DND-41 (cell line): ENCODE results near the gene SCGB2B2.
"Not testable (repeated sequence)": the region's sequence is repeated elsewhere in the genome, so short reads cannot be mapped to it uniquely, and the experiment has no call there.

Experiments
- ATAC-seq: fragments of 200-7000 bp; cut with Tn5 transposase; 3 replicates; pipeline ENCODE4 v1.9.1; 2021; ENCODE audit warnings: low read depth; ENCODE audit not compliant: insufficient read depth
- DNase-seq: peaks from one replicate; pipeline ENCODE4 v3.0.0-alpha.2; 2020
- H2AFZ ChIP-seq: 2 replicates; pipeline ENCODE4 v1.6.0; 2012; ENCODE audit warnings: low read depth, low read length
- H3K27ac ChIP-seq: 2 replicates; pipeline ENCODE4 v1.5.1; 2012; ENCODE audit warnings: low read length, inconsistent platforms
- H3K27me3 ChIP-seq: fragments of 200-600 bp; sonication (generic); 2 replicates; pipeline ENCODE4 v1.6.0; 2012; ENCODE audit warnings: low read length, mild to moderate bottlenecking, inconsistent platforms; ENCODE audit not compliant: insufficient read depth, poor library complexity
- H3K36me3 ChIP-seq: 2 replicates; pipeline ENCODE4 v1.5.1; 2012; ENCODE audit warnings: low read length, inconsistent platforms; ENCODE audit not compliant: insufficient read depth
- H3K4me1 ChIP-seq: 2 replicates; pipeline ENCODE4 v1.5.1; 2012; ENCODE audit warnings: mild to moderate bottlenecking, low read length; ENCODE audit not compliant: insufficient read depth
- H3K4me2 ChIP-seq: 2 replicates; pipeline ENCODE4 v1.6.0; 2012; ENCODE audit warnings: mild to moderate bottlenecking, moderate library complexity, low read length, inconsistent platforms; ENCODE audit not compliant: insufficient read depth
- H3K4me3 ChIP-seq, 2 experiments: fragments of 200-600 bp in 1 of 2; shearing (Covaris generic) in 1 of 2; 2 replicates each; pipeline ENCODE4 v1.5.1; 2012 to 2016; ENCODE audit warnings: inconsistent platforms in 2 of 2, low read length in 2 of 2, mild to moderate bottlenecking in 2 of 2, low read depth in 1 of 2, moderate library complexity in 1 of 2
- H3K79me2 ChIP-seq: 2 replicates; pipeline ENCODE4 v1.6.0; 2012; ENCODE audit warnings: low read length, inconsistent platforms; ENCODE audit not compliant: insufficient read depth
- H3K9ac ChIP-seq: 2 replicates; pipeline ENCODE4 v1.6.0; 2012; ENCODE audit warnings: low read depth, mild to moderate bottlenecking, inconsistent platforms, low read length, moderate library complexity
- H3K9me3 ChIP-seq: 2 replicates; pipeline ENCODE4 v1.5.1; 2012; ENCODE audit warnings: low read length, moderate library complexity, mild to moderate bottlenecking, inconsistent platforms; ENCODE audit not compliant: insufficient read depth, severe bottlenecking
- H4K20me1 ChIP-seq: 2 replicates; pipeline ENCODE4 v1.6.0; 2012; ENCODE audit warnings: low read length; ENCODE audit not compliant: insufficient read depth
- EZH2 ChIP-seq: IDR thresholded peaks from 3 replicates; pipeline ENCODE4 v1.6.1; 2012; ENCODE audit warnings: borderline replicate concordance, low read depth, mild to moderate bottlenecking, moderate library complexity, low read length, inconsistent platforms; ENCODE audit not compliant: severe bottlenecking
- TF ChIP-seq, protein P1 (sequence below): IDR thresholded peaks from 2 replicates; pipeline ENCODE4 v1.5.1; 2012; ENCODE audit warnings: borderline replicate concordance, low read length, moderate library complexity, mild to moderate bottlenecking; ENCODE audit not compliant: poor library complexity, severe bottlenecking; ENCODE audit errors: extremely low read depth

The SCGB2B2 gene

DNA sequence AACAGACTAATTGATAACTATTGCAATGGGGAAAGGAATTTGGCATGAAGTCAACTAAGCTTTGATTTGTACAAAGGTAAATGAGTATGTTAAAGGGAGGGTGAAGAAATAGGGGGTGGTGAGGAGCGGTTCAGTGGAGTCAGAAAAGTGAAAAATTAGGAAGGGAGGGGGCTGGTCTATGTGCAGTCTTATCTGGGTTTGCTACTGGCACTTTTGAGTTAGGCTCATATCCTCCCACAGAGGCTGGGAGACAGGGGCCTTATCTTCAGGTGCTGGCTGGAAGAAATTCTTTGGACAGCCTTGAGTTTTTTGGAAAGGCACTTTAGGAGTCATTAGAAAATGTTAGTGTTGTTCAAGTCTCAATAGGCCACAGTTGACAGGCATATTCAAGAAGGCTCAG, 11.6 kb upstream of the SCGB2B2 start:
- no peak overlapping the region for H2AFZ ChIP-seq
- H3K4me2 ChIP-seq = no peak overlapping the region
- no peak overlapping the region for H3K27ac ChIP-seq
- TF ChIP-seq EZH2 = no peak
- TF ChIP-seq, protein P1, sequence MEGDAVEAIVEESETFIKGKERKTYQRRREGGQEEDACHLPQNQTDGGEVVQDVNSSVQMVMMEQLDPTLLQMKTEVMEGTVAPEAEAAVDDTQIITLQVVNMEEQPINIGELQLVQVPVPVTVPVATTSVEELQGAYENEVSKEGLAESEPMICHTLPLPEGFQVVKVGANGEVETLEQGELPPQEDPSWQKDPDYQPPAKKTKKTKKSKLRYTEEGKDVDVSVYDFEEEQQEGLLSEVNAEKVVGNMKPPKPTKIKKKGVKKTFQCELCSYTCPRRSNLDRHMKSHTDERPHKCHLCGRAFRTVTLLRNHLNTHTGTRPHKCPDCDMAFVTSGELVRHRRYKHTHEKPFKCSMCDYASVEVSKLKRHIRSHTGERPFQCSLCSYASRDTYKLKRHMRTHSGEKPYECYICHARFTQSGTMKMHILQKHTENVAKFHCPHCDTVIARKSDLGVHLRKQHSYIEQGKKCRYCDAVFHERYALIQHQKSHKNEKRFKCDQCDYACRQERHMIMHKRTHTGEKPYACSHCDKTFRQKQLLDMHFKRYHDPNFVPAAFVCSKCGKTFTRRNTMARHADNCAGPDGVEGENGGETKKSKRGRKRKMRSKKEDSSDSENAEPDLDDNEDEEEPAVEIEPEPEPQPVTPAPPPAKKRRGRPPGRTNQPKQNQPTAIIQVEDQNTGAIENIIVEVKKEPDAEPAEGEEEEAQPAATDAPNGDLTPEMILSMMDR = no peak
- no peaks in the 10 kb centered on the region for H3K9me3 ChIP-seq
- no peak overlapping the region for H3K4me3 ChIP-seq
- H3K4me1 ChIP-seq = no peaks in the 10 kb centered on the region
- ATAC-seq (no peak), DNase-seq (no peak)
- no peaks in the 10 kb centered on the region for H3K79me2 ChIP-seq
- no peak overlapping the region for H3K9ac ChIP-seq
- no peaks in the 10 kb centered on the region for H3K27me3 ChIP-seq
- H4K20me1 ChIP-seq = no peaks in the 10 kb centered on the region
- peaks cover 3% of the 10 kb centered on the region; the same call in 1 of the 2 replicates for H3K36me3 ChIP-seq

DNA sequence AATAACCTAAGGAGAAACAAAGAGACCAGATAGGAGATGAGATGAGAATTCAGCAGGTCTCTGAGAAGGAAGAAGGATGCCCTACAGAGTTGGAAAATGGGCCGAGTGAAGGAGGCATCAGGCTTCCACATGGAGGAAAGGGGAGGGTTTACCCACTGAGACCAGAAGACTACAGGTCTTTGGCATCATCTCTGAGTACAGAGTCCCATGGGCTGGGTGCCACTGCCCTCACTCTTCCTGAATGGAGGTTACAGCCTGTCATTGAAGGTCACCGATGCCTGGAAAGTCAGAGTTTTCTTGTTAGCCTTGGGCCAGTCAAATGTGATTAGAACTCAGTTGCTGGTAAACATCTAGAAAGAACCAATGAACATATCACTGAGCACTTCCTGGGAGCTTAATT, 10.4 kb upstream of the SCGB2B2 start:
- ATAC-seq = no peak
- Histone ChIP-seq H3K4me1 (no peaks in the 10 kb centered on the region), H3K36me3 (peaks cover 12% of the 10 kb centered on the region; the same call in 1 of the 2 replicates), H3K9ac (no peak overlapping the region), H3K79me2 (no peaks in the 10 kb centered on the region), H3K4me3 (no peak overlapping the region), H3K9me3 (no peaks in the 10 kb centered on the region), H2AFZ (no peak overlapping the region), H4K20me1 (no peaks in the 10 kb centered on the region), H3K27ac (no peak overlapping the region), H3K4me2 (no peak overlapping the region), H3K27me3 (no peaks in the 10 kb centered on the region)
- DNase-seq = no peak
- TF ChIP-seq EZH2 = no peak
- TF ChIP-seq, protein P1 = no peak

DNA sequence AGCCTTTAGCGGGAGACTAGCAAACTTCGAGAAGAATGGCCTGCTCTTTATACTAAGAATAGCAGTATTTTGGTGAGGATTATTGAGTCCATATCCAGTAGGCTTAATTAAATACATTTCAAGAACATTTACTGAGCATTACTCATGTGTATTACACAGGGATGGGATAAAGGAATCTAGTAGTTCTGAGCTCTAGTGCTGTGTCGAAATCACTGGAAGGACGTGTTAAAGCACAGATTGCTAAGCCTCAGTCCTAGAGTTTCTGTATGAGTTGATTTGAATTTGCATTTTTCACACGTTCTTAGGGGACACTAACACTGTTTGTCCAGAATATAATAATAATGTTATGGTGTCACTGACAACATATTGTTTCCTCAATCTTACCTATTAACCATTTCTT, 9.5 kb upstream of the SCGB2B2 start:
- no peak for DNase-seq
- Histone ChIP-seq H3K36me3 (peaks cover 20% of the 10 kb centered on the region), H3K27me3 (no peaks in the 10 kb centered on the region), H2AFZ (no peak overlapping the region), H3K9ac (no peak overlapping the region), H3K79me2 (no peaks in the 10 kb centered on the region), H3K4me2 (no peak overlapping the region), H3K4me3 (no peak overlapping the region), H4K20me1 (no peaks in the 10 kb centered on the region), H3K4me1 (no peaks in the 10 kb centered on the region), H3K9me3 (no peaks in the 10 kb centered on the region), H3K27ac (no peak overlapping the region)
- TF ChIP-seq, protein P1 = no peak
- TF ChIP-seq EZH2 = no peak
- ATAC-seq = no peak

DNA sequence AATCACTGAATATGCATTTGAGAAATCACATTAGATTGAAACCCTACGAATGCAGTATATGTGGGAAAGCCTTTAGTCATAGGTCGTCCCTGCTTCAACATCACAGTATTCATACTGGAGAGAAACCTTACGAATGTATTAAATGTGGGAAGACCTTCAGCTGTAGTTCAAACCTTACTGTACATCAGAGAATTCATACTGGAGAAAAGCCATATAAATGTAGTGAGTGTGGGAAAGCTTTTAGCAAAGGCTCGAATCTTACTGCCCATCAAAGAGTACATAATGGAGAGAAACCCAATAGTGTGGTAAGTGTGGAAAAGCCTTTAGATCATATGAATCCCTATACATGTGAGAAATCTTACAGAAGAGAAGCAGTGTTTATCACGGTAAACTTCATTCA, 8.3 kb upstream of the SCGB2B2 start:
- H3K36me3 ChIP-seq = peaks cover 22% of the 10 kb centered on the region
- DNase-seq, H2AFZ ChIP-seq, H3K27ac ChIP-seq, H3K4me1 ChIP-seq, H4K20me1 ChIP-seq, H3K79me2 ChIP-seq, H3K27me3 ChIP-seq, H3K4me2 ChIP-seq, H3K9ac ChIP-seq, H3K9me3 ChIP-seq, ATAC-seq, H3K4me3 ChIP-seq: not testable (repeated sequence)
